ENCODE measurements around the gene PIP4K2A.

Gene PIP4K2A

GRCh38 chr10:22682237-22683139 lies 31.9 kb downstream of the PIP4K2A start:
- TF ChIP-seq, protein P1, sequence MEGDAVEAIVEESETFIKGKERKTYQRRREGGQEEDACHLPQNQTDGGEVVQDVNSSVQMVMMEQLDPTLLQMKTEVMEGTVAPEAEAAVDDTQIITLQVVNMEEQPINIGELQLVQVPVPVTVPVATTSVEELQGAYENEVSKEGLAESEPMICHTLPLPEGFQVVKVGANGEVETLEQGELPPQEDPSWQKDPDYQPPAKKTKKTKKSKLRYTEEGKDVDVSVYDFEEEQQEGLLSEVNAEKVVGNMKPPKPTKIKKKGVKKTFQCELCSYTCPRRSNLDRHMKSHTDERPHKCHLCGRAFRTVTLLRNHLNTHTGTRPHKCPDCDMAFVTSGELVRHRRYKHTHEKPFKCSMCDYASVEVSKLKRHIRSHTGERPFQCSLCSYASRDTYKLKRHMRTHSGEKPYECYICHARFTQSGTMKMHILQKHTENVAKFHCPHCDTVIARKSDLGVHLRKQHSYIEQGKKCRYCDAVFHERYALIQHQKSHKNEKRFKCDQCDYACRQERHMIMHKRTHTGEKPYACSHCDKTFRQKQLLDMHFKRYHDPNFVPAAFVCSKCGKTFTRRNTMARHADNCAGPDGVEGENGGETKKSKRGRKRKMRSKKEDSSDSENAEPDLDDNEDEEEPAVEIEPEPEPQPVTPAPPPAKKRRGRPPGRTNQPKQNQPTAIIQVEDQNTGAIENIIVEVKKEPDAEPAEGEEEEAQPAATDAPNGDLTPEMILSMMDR (IDR thresholded peaks at IDR 0.05; ENCODE audit: insufficient read depth, low read length, poor library complexity, severe bottlenecking): no peak
- no peaks in the 10 kb centered on the region for H3K36me3 ChIP-seq (ENCODE audit: control insufficient read depth, insufficient read depth, low read length)
- H3K27me3 ChIP-seq (replicated peaks; ENCODE audit: control insufficient read depth, insufficient read depth, low read length): no peaks in the 10 kb centered on the region
- peak overlapping the region; percentile 39 for H3K4me3 ChIP-seq (replicated peaks; ENCODE audit: low read depth, low read length)
- DNase-seq (ENCODE audit: extremely low read depth, insufficient read length): no peak

GRCh38 chr10:22681783-22682183 lies 32.6 kb downstream of the PIP4K2A start:
- TF ChIP-seq, protein P1 (IDR thresholded peaks at IDR 0.05; ENCODE audit: insufficient read depth, low read length, poor library complexity, severe bottlenecking): no peak
- DNase-seq (ENCODE audit: extremely low read depth, insufficient read length): no peak
- no peak overlapping the region for H3K4me3 ChIP-seq (replicated peaks; ENCODE audit: low read depth, low read length)
- H3K36me3 ChIP-seq (ENCODE audit: control insufficient read depth, insufficient read depth, low read length): no peaks in the 10 kb centered on the region
- no peaks in the 10 kb centered on the region for H3K27me3 ChIP-seq (replicated peaks; ENCODE audit: control insufficient read depth, insufficient read depth, low read length)

DNA sequence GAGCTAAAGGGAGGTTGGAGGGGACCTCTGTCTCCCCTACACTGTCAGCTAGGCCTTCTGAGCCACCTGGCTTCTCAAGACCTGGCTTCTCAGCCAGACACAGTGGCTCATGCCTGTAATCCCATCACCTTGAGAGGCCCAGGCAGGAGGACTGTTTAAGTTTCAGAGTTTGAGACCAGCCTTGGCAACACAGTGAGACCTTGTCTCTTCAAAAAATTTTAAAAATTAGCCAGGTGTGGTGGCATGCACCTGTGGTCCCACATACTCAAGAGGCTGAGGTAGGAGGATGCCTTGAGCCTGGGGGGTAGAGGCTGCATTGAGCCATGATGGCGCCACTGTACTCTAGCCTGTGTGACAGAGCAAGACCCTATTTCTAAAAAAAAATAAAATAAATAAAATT lies 33.1 kb downstream of the PIP4K2A start:
- H3K27me3 ChIP-seq (replicated peaks; ENCODE audit: control insufficient read depth, insufficient read depth, low read length): no peaks in the 10 kb centered on the region
- no peak overlapping the region for H3K4me3 ChIP-seq (replicated peaks; ENCODE audit: low read depth, low read length)
- TF ChIP-seq, protein P1 (IDR thresholded peaks at IDR 0.05; ENCODE audit: insufficient read depth, low read length, poor library complexity, severe bottlenecking): no peak
- H3K36me3 ChIP-seq (ENCODE audit: control insufficient read depth, insufficient read depth, low read length): no peaks in the 10 kb centered on the region
- DNase-seq (ENCODE audit: extremely low read depth, insufficient read length): no peak

GRCh38 chr10:22679608-22680007 lies 34.8 kb downstream of the PIP4K2A start:
- TF ChIP-seq, protein P1 (IDR thresholded peaks at IDR 0.05; ENCODE audit: insufficient read depth, low read length, poor library complexity, severe bottlenecking): no peak
- no peaks in the 10 kb centered on the region for H3K36me3 ChIP-seq (ENCODE audit: control insufficient read depth, insufficient read depth, low read length)
- DNase-seq (ENCODE audit: extremely low read depth, insufficient read length): no peak
- H3K27me3 ChIP-seq (replicated peaks; ENCODE audit: control insufficient read depth, insufficient read depth, low read length): no peaks in the 10 kb centered on the region
- no peak overlapping the region for H3K4me3 ChIP-seq (replicated peaks; ENCODE audit: low read depth, low read length)

GRCh38 chr10:22677333-22677732 lies 37.0 kb downstream of the PIP4K2A start:
- Histone ChIP-seq H3K27me3 (replicated peaks; ENCODE audit: control insufficient read depth, insufficient read depth, low read length) (no peaks in the 10 kb centered on the region), H3K36me3 (ENCODE audit: control insufficient read depth, insufficient read depth, low read length) (no peaks in the 10 kb centered on the region), H3K4me3 (replicated peaks; ENCODE audit: low read depth, low read length) (no peak overlapping the region)
- DNase-seq (ENCODE audit: extremely low read depth, insufficient read length): no peak
- TF ChIP-seq, protein P1 (IDR thresholded peaks at IDR 0.05; ENCODE audit: insufficient read depth, low read length, poor library complexity, severe bottlenecking): no peak
